Fibroblast of lung (primary cell): ENCODE measurements around the gene SPARC.

Source experiments
- CTCF ChIP-seq, 2 donors: IDR thresholded peaks in 1 of 2; conservative IDR thresholded peaks in 1 of 2; 1 replicate in 1 of 2; 2 replicates in 1 of 2; pipeline ENCODE4 v1.5.1; 2011 to 2012; ENCODE audit warnings: low read length in 2 of 2, control low read depth in 1 of 2, inconsistent platforms in 1 of 2, low read depth in 1 of 2, mild to moderate bottlenecking in 1 of 2
- EZH2 ChIP-seq: IDR thresholded peaks from 2 replicates; pipeline ENCODE4 v1.5.1; 2012; ENCODE audit warnings: low read length, control low read depth, mild to moderate bottlenecking; ENCODE audit errors: missing control alignments

DNA sequence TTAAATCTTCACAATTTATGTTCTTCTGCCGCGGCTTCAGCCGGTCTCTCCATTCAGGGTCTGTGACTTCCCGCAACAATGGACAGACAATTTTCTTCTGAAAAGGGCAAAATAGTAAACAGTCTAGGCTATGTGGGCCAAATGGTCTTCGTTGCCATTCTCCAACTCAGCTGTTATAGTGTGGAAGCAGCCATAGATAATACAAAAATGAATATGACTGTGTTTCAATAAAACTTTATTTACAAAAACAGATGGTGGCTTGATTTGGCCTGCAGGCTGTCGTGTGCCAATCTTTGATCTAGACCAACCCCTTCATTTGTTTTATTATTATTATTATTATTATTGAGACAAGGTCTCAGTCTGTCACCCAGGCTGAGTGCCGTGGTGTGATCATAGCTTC is 43.7 kb upstream of the SPARC start:
- TF ChIP-seq CTCF (conservative IDR thresholded peaks at IDR 0.05 in 1 of 2, IDR thresholded peaks at IDR 0.05 in 1 of 2; ENCODE audit: low read depth in 1 of 2, low read length in 2 of 2) (no peak), EZH2 (no peak)
